ENCODE measurements around the gene GOLGA8M. TPM values are rescaled to one million over a fixed set of nuclear protein-coding genes. Genes with fewer than 3 reads are reported as not detected.
"Not testable (repeated sequence)": the region's sequence is repeated elsewhere in the genome, so short reads cannot be mapped to it uniquely, and the experiment has no call there.

Gene GOLGA8M
- total RNA-seq: 10 to 100 TPM in 1 of 4 donors, 1 to 10 TPM in 3; 2.4 to 18.3 (median 6.3) TPM

DNA sequence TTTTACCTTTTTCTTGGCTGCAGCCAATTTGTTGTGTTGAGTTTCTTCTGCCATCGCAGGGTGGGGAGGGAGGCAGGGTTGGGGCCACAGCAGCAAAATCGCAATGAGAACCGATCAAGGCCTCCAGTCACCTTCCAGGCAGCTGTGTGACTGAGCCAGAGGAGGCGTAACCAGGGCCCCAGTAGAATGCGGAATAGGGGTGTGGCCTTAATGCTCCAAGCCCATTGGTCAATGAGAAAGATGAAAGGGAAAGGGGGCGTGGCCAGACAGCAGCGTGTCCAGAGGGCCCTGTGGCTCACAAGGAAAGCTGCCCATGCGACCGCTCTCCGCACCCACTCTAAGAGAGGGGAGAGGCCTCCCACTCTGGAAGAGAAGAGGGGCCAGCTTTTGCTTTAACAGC lies at the start of gene GOLGA8M:
TSS of gene GOLGA8M (minus strand) at position 152 of the 400 bp plus-strand sequence. CDS start at position 54, 98 bp downstream.
- TF ChIP-seq, protein P1, sequence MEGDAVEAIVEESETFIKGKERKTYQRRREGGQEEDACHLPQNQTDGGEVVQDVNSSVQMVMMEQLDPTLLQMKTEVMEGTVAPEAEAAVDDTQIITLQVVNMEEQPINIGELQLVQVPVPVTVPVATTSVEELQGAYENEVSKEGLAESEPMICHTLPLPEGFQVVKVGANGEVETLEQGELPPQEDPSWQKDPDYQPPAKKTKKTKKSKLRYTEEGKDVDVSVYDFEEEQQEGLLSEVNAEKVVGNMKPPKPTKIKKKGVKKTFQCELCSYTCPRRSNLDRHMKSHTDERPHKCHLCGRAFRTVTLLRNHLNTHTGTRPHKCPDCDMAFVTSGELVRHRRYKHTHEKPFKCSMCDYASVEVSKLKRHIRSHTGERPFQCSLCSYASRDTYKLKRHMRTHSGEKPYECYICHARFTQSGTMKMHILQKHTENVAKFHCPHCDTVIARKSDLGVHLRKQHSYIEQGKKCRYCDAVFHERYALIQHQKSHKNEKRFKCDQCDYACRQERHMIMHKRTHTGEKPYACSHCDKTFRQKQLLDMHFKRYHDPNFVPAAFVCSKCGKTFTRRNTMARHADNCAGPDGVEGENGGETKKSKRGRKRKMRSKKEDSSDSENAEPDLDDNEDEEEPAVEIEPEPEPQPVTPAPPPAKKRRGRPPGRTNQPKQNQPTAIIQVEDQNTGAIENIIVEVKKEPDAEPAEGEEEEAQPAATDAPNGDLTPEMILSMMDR (IDR thresholded peaks at IDR 0.05; ENCODE audit: low read depth): not testable (repeated sequence)

DNA sequence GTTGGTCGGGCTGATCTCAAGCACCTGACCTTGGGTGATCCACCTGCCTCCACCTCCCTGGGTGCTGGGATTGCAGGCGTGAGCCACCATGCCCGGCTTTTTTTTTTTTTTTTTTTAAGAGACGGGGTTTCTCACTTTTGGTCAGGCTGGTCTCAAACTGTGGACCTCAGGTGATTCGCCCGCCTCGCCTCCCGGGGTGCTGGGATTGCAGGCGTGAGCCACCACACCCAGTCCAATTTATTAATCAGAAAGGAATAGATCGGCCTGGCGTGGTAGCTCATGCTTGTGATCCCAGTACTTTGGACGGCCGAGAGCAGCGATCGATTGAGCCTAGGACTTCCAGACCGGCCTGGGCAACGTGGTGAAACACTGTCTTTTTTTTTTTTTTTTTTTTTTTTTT lies 13.9 kb upstream of the GOLGA8M start:
- TF ChIP-seq, protein P1 (IDR thresholded peaks at IDR 0.05; ENCODE audit: low read depth): no peak

- TF ChIP-seq, protein P1 (IDR thresholded peaks at IDR 0.05; ENCODE audit: low read depth): no peak
Observed at GRCh38 chr15:28725556-28725955, 13.3 kb upstream of the GOLGA8M start.

Small RNAs within 50 kb of the gene (small RNA-seq; reads per million reads assigned to genes)
- not detected for gene RN7SL719P

Other genes starting within 250 kb of the GOLGA8M start
- gene GOLGA8G, start 179.4 kb downstream of the GOLGA8M start, total RNA-seq: not detected
- not detected for gene GOLGA6L25, start 158.9 kb downstream of the GOLGA8M start, total RNA-seq
- gene GOLGA6L7, start 136.2 kb upstream of the GOLGA8M start, total RNA-seq: not detected
- gene APBA2, start 173.6 kb upstream of the GOLGA8M start, total RNA-seq: 1 to 10 TPM; 1.1 to 2.4 (median 1.3) TPM

Measured in subcutaneous adipose tissue (tissue), 4 donors.